Measurements from ENCODE around the gene NLGN2.

- TF ChIP-seq POLR2A (IDR thresholded peaks at IDR 0.05; ENCODE audit: low read length) (no peak), GATA1 (IDR thresholded peaks at IDR 0.05; ENCODE audit: low read depth, low read length) (no peak)
These were observed 1.2 kb downstream of the NLGN2 start for GRCh38 chr17:7408863-7409262.

Measured in erythroblast (primary cell).